Measurements from ENCODE around the gene DIRAS1. TPM values are rescaled to one million over a fixed set of nuclear protein-coding genes. Genes with fewer than 3 reads are reported as not detected.

Gene DIRAS1
- total RNA-seq, 1 experiment from 2014 or later = 33.7 TPM

GRCh38 chr19:2723747-2724146, 2.6 kb upstream of the DIRAS1 start:
- intact Hi-C loops (cut with micrococcal nuclease) = no loop called here
- Histone ChIP-seq H3K79me2 (ENCODE audit: insufficient read depth, low read length) (peaks cover 11% of the 10 kb centered on the region; the same call in 1 of the 2 replicates), H3K9ac (ENCODE audit: low read length) (peak overlapping the region; percentile 41), H3K9me3 (ENCODE audit: control insufficient read depth in 1 of 2, insufficient read depth in 1 of 2, low read depth in 1 of 2, low read length in 2 of 2) (no peaks in the 10 kb centered on the region), H3K27ac (ENCODE audit: low read depth, low read length) (peak overlapping the region; percentile 53; the same call in 1 of the 2 replicates), H3K9me2 (ENCODE audit: insufficient read depth) (no peaks in the 10 kb centered on the region), H2AFZ (ENCODE audit: low read depth, low read length, poor library complexity, severe bottlenecking) (no peak overlapping the region), H3K4me3 (replicated peaks in 1 of 2; ENCODE audit: low read depth in 1 of 2, low read length in 2 of 2) (no peak overlapping the region), H3K36me3 (ENCODE audit: control insufficient read depth in 1 of 2, insufficient read depth in 2 of 2, low read length in 2 of 2) (no peaks in the 10 kb centered on the region), H3K4me1 (ENCODE audit: control insufficient read depth in 1 of 2, insufficient read depth in 2 of 2, low read length in 2 of 2) (peaks cover 21 to 41% of the 10 kb centered on the region in 2 experiments), H3K27me3 (ENCODE audit: insufficient read depth, low read length) (no peaks in the 10 kb centered on the region), H3K4me2 (ENCODE audit: low read length) (peak overlapping the region; percentile 81), H4K20me1 (ENCODE audit: insufficient read depth) (no peaks in the 10 kb centered on the region)
- ChIA-PET RAD21 (ENCODE audit: low non-redundant PET in 1 of 2, low total read pairs in 2 of 2, uncharacterized antibody in 2 of 2, unreplicated experiment in 2 of 2) (no interaction called here), CTCF (no interaction called here), POLR2A (no interaction called here)
- no TSS peak for BruUV-seq (replicated peaks)
- TF ChIP-seq ZBTB33 (IDR thresholded peaks at IDR 0.05; ENCODE audit: extremely low read depth, insufficient replicate concordance, low read length) (no peak), MAX (IDR thresholded peaks at IDR 0.05) (no peak)
- ATAC-seq (no peak), DNase-seq (ENCODE audit: low read depth, low spot score) (no peak)

- peaks cover 11% of the 10 kb centered on the region; the same call in 1 of the 2 replicates for H3K79me2 ChIP-seq (ENCODE audit: insufficient read depth, low read length)
- H2AFZ ChIP-seq (ENCODE audit: low read depth, low read length, poor library complexity, severe bottlenecking) = no peak overlapping the region
- peak overlapping the region; percentile 53; the same call in 1 of the 2 replicates for H3K27ac ChIP-seq (ENCODE audit: low read depth, low read length)
- TF ChIP-seq EZH2phosphoT487 (IDR thresholded peaks at IDR 0.05; ENCODE audit: borderline replicate concordance) = no peak
- no peak for TF ChIP-seq TCF7L2 (IDR thresholded peaks at IDR 0.05; ENCODE audit: borderline replicate concordance, extremely low read depth, insufficient read depth, insufficient read length)
- no peak for TF ChIP-seq ZBTB33 (IDR thresholded peaks at IDR 0.05; ENCODE audit: extremely low read depth, insufficient replicate concordance, low read length)
- no peak for TF ChIP-seq ZNF274 (IDR thresholded peaks at IDR 0.05; ENCODE audit: low read depth, low read length)
- TF ChIP-seq ZFX (IDR thresholded peaks at IDR 0.05) = 0 out of 2 replicates have a peak, but pooled peaks have one; percentile 2
- no peaks in the 10 kb centered on the region for H3K27me3 ChIP-seq (ENCODE audit: insufficient read depth, low read length)
- no peaks in the 10 kb centered on the region for H3K9me2 ChIP-seq (ENCODE audit: insufficient read depth)
- H3K4me2 ChIP-seq (ENCODE audit: low read length) = peak overlapping the region; percentile 81
- intact Hi-C loops (cut with micrococcal nuclease) = no loop called here
- peak overlapping the region in 1 of 2 experiments; percentile 29; a peak in 1 of 4 replicates for H3K4me3 ChIP-seq (replicated peaks in 1 of 2; ENCODE audit: low read depth in 1 of 2, low read length in 2 of 2)
- H3K36me3 ChIP-seq (ENCODE audit: control insufficient read depth in 1 of 2, insufficient read depth in 2 of 2, low read length in 2 of 2) = no peaks in the 10 kb centered on the region
- RAD21 ChIA-PET (ENCODE audit: low non-redundant PET in 1 of 2, low total read pairs in 2 of 2, uncharacterized antibody in 2 of 2, unreplicated experiment in 2 of 2) = no interaction called here
- ATAC-seq = no peak
- H3K4me1 ChIP-seq (ENCODE audit: control insufficient read depth in 1 of 2, insufficient read depth in 2 of 2, low read length in 2 of 2) = peaks cover 21 to 41% of the 10 kb centered on the region in 2 experiments
- POLR2A ChIA-PET = interaction anchor here (0.9 kb wide), 2 partner anchors 16 to 338 kb away, joined by 3 to 4 read pairs; partner anchors contain the start of gene SLC39A3
- no peaks in the 10 kb centered on the region for H4K20me1 ChIP-seq (ENCODE audit: insufficient read depth)
- H3K9ac ChIP-seq (ENCODE audit: low read length) = peak overlapping the region; percentile 41
- BruUV-seq (replicated peaks) = no TSS peak
- CTCF ChIA-PET = interaction anchor here (0.6 kb wide), 1 partner anchor 30 kb away, joined by 3 read pairs; no protein-coding TSS in a partner anchor
- no peak for DNase-seq (ENCODE audit: low read depth, low spot score)
- H3K9me3 ChIP-seq (ENCODE audit: control insufficient read depth in 1 of 2, insufficient read depth in 1 of 2, low read depth in 1 of 2, low read length in 2 of 2) = no peaks in the 10 kb centered on the region
Measured at GRCh38 chr19:2723345-2723715, 2.2 kb upstream of the DIRAS1 start.
